ENCODE results near the gene ASIP.

ASIP gene

GRCh38 chr20:34316196-34316814 lies 75.1 kb downstream of the ASIP start:
- TF ChIP-seq, protein P1, sequence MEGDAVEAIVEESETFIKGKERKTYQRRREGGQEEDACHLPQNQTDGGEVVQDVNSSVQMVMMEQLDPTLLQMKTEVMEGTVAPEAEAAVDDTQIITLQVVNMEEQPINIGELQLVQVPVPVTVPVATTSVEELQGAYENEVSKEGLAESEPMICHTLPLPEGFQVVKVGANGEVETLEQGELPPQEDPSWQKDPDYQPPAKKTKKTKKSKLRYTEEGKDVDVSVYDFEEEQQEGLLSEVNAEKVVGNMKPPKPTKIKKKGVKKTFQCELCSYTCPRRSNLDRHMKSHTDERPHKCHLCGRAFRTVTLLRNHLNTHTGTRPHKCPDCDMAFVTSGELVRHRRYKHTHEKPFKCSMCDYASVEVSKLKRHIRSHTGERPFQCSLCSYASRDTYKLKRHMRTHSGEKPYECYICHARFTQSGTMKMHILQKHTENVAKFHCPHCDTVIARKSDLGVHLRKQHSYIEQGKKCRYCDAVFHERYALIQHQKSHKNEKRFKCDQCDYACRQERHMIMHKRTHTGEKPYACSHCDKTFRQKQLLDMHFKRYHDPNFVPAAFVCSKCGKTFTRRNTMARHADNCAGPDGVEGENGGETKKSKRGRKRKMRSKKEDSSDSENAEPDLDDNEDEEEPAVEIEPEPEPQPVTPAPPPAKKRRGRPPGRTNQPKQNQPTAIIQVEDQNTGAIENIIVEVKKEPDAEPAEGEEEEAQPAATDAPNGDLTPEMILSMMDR (IDR thresholded peaks at IDR 0.05; ENCODE audit: extremely low read depth, missing control alignments): no peak
- no peak for DNase-seq (ENCODE audit: low spot score)
